ENCODE data around the gene CDKN1B.
"Not testable (repeated sequence)": the region's sequence is repeated elsewhere in the genome, so short reads cannot be mapped to it uniquely, and the experiment has no call there.

The CDKN1B gene

GRCh38 chr12:12724421-12725085 is 7.4 kb downstream of the CDKN1B start:
- no peak for DNase-seq (ENCODE audit: low spot score)

DNA sequence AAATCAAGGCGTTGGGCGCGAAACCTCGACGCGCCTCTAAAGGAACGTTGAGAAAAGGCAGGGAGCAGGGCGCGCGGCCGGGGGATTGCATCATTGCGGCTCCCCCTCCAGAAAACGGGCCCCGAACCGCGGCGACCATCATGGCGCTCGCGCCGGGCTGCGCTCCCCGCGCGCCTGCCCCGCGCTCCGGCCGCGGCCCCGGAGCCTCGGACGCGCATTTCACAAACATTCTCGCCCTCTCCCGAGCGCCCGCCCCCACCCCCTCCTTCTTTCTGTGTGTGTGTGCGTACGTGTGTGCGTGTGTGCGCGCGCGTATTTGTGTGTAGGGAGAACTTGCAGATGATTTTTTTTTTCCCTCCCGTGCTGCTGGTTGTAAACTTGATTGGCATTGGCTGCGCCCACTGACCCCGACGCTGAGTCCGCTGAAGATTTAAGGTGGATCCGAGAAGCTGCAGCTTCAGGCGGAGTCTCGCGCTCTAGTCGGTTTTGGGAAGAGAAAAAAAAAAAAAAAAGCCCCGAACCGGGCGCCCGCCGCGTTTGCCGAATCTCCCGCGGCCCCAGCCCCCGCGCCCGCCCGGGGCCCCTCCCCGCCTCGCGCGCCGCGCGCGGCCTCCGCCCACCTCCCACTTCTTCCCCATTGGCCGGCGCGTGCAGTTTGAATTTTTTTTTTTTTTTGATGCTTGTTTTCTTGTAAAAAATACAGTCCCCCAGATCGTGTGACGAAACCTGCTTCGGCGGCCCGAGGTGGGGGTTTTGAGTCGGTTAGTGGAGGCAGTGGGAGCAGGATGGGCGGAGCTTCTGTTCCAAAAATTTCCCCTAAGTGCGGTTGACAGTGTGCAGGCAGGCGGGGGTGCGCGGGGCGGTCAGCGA is 8.2 kb downstream of the CDKN1B start:
- peak; percentile 91 for DNase-seq (ENCODE audit: low spot score)

- no peak for DNase-seq (ENCODE audit: low spot score)
Observed at GRCh38 chr12:12725956-12726554, 8.9 kb downstream of the CDKN1B start.

- DNase-seq (ENCODE audit: low spot score) = no peak
Observed at GRCh38 chr12:12726555-12727093, 9.5 kb downstream of the CDKN1B start.

GRCh38 chr12:12731178-12731577 is 14.0 kb downstream of the CDKN1B start:
- DNase-seq (ENCODE audit: low spot score) = no peak

DNA sequence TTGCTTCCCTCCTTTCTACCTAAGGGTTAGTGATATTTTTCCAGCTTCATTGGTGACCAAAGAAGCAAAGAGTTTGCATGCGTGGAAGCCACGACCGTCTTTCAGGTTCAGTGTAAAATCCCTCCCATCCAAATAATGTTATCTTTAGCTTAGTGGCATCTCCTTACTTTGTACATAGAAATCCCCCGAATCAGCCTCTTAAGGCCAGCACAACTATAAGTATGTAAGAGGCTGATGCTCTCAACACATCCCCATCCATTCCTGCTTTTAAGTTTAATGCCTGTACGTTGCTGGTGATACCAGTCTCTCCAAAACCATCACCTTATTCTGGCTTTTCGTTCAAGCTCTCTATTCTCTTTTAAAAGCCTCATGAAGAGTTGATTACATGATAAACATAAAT is 14.6 kb downstream of the CDKN1B start:
- no peak for DNase-seq (ENCODE audit: low spot score)

GRCh38 chr12:12733118-12733517 is 15.9 kb downstream of the CDKN1B start:
- no peak for DNase-seq (ENCODE audit: low spot score)

DNA sequence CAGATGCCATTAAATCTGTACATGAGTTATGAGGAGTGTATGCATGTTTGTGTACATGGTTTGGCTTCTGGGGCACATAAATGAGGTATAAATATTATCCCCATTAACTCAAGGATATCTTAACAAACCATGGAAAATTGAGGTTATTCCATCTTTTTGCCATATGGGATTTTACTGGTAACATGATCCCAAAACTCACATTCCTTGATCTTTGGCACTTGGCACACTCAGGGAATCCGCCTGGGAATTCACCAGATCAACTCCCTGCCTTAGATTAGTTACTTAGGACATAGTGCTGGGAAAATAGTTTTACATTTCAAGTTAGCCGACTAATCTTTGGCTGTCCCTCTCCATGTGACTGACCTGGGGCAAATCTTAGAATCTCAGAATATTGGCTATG is 16.9 kb downstream of the CDKN1B start:
- no peak for DNase-seq (ENCODE audit: low spot score)

- no peak for DNase-seq (ENCODE audit: low spot score)
Observed at GRCh38 chr12:12734561-12735071, 17.4 kb downstream of the CDKN1B start.

GRCh38 chr12:12735301-12735700 is 18.1 kb downstream of the CDKN1B start:
- DNase-seq (ENCODE audit: low spot score) = no peak

DNA sequence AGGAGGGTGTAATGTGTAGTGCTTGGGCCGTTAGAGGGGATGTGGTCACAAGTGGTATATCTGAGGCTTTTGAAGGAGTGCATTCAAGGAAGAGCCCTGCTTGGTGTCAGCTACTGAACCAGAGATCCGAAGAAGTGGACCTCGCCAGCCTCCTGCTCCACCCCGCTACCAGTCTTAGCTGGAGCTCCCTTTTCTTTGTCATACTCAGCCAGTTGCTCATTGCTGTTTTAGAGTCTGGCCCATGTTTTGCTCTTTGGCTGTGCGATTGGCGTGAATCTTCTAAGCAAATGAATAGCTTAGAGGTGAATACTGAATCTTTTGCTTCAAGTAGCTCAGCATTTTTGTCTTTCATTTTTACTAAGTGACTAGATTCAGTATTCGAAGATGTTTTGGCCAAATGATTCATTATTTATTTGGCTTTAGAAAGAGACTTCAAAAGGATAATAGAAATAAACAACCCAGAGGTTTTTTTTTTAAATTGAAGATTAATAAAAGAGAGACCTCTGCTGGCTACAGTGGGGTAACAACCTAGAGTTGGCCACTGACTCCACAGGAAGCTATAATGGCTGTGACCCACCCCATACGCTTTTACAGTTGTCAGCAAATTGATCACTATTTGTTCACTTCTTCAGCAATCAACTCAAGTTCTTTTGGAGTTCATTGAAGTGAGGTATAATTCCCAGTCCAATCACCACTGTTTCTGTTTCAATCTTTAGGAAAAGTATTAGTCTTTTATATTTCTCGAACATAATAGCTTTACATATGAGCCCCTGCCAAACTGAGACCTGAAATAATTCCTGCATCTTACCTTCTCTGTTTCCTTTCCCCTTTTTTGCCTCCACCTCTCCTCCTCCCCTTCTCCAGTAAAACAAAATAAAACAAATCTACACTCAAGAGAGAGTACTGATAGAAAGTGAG is 19.9 kb downstream of the CDKN1B start:
- no peak for DNase-seq (ENCODE audit: low spot score)

GRCh38 chr12:12738152-12738551 is 21.0 kb downstream of the CDKN1B start:
- not testable (repeated sequence) for DNase-seq (ENCODE audit: low spot score)

DNA sequence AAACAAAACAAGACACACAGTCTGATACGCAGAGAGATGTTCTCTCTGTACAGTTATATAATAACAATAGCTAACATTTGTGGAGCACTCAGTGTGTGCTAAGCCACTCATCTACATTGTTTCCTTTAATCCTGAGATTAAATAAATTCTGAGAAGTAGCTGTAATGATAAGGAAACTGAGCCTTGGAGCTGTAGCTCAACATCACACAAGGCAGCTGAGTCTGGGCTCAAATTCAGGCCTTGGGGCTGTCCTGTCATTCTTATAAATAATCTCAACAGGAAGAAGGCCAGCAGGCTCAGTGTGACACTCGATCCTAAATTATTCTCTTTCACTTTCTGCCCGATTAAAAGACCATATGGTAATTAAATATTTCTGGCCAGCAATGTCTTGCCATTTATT is 24.5 kb downstream of the CDKN1B start:
- no peak for DNase-seq (ENCODE audit: low spot score)

DNA sequence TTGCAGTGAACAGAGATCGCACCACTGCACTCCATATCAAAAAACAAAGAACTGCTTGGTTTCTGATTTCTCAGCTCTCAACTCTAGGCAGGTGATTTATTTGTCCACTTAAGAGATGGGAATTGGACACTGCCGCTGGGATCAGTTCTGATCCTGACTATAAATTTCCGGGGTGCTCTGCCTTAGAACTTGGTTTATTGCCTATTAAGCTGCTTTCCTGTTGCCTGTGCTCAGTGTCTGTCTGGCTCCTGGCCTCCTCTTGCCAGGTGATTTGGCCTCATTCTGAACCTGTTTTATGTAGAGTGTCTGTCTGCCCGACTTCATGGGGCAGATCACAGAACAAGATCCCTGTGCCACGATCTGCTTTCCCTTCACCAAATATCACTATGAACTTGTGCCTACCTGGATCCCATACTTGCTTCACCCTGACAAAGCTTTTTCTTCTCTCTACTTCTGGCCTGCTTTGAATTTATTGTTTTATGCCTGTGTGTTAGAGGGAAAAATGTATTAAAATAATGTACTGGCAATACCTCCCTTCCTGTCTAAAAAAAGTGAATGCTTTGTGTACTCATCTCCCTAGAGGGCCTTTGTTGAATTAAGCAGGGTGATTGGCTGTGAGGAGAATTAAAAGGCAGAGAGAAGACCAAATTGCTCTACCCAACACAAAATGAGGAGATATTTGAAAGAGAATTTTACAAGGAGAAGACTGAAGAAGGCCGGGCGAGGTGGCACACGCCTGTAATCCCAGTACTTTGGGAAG is 27.6 kb downstream of the CDKN1B start:
- DNase-seq (ENCODE audit: low spot score) = no peak

DNA sequence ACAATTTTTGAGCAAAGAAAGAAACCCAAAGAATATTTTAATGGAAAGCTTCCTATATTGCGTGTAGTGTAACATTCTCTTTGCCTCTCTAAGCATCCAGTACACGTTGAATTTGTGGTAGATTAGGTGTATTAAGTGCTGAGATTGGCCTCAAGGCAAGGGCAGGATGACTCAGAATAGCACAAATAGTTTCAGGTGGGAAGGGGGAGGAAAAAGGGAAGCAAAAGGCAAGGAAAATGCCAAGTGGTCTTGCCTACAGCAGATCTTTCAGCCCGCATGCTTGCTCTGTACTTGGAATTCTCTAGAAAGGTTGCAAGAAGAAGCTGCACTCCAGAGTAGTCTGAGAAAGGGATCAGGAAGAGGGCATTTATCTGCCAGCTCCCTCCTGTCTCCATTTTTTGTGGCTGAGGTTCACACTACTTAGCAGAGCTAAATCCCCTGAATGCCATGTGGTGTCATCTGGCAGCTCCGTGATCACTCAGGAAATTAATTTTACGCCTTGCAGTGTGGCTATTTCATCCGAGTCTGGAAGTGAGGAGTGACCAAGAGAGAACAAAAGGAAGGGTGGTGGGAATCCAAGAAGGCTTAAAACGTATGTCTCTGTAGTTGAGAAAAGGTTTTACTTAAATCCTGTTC is 28.5 kb downstream of the CDKN1B start:
- no peak for DNase-seq (ENCODE audit: low spot score)

GRCh38 chr12:12747278-12747677 is 30.1 kb downstream of the CDKN1B start:
- no peak for DNase-seq (ENCODE audit: low spot score)

GRCh38 chr12:12748044-12748443 is 30.9 kb downstream of the CDKN1B start:
- no peak for DNase-seq (ENCODE audit: low spot score)

DNA sequence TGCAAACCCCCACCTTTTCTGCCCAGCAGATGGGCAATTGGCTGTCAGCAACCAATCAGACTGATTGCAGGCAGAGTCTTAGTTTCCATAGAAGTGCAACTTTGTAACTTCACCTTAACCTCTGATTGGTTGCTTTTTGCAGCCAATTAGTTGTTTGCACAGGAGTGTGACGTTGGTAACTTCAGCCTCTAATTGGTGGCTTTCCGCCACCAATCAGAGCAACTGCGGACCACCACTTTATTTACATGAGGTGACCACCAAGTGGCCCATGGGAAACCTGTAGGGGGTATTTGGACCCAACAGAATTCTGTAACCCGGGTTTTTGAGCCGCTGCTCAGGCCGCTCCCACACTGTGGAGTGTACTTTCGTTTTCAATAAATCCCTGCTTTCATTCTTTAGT is 32.3 kb downstream of the CDKN1B start:
- DNase-seq (ENCODE audit: low spot score) = peak; percentile 28

DNA sequence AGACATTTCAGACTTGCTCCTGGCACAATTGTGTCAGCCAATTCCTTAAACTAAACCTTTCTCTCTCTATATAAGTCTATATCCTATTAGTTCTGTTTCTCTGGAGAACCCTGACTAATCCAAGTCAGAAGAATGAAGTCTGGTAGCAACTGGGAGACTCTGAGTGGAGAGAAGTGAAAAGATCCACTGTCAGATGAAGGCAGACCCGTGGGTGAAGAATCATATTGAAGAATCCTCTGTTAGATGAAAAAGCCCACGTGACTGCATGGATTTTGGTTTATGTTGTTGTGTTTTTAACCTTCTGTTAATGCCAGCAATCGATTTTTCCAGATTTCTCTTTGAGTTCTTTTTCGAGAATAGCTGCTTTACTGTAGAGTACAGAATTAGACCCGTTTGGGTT is 38.8 kb downstream of the CDKN1B start:
- DNase-seq (ENCODE audit: low spot score) = no peak

- DNase-seq (ENCODE audit: low spot score) = no peak
Observed at GRCh38 chr12:12757121-12757520, 40.0 kb downstream of the CDKN1B start.
